Astrocyte (in vitro differentiated cells and primary cell): ENCODE results near the gene ADGRD1. TPM values are rescaled to one million over a fixed set of nuclear protein-coding genes. Genes with fewer than 3 reads are reported as not detected.

Experiments used
- DNase-seq: peaks from one replicate; pipeline ENCODE4 v3.0.0-alpha.2; 2010; ENCODE audit warnings: low read depth
- FAIRE-seq: peaks from 2 replicates; lab custom pipeline; 2011; peaks lifted over from hg19 to GRCh38; lab: Jason Lieb, UNC
- H2AFZ ChIP-seq: 2 replicates; pipeline ENCODE4 v1.6.0; 2012; ENCODE audit warnings: low read depth, low read length, inconsistent platforms
- H3K27ac ChIP-seq: 2 replicates; pipeline ENCODE4 v1.5.1; 2011; ENCODE audit warnings: low read depth, low read length, inconsistent platforms
- H3K27me3 ChIP-seq: 2 replicates; pipeline ENCODE4 v1.6.0; 2011; ENCODE audit warnings: low read length, inconsistent platforms; ENCODE audit not compliant: insufficient read depth
- H3K36me3 ChIP-seq: 2 replicates; pipeline ENCODE4 v1.5.1; 2011; ENCODE audit warnings: low read length, inconsistent platforms; ENCODE audit not compliant: insufficient read depth
- H3K4me1 ChIP-seq: 2 replicates; pipeline ENCODE4 v1.5.1; 2011; ENCODE audit warnings: low read length, inconsistent platforms; ENCODE audit not compliant: insufficient read depth
- H3K4me2 ChIP-seq: 2 replicates; pipeline ENCODE4 v1.6.0; 2012; ENCODE audit warnings: low read length, inconsistent platforms
- H3K4me3 ChIP-seq: 2 replicates; pipeline ENCODE4 v1.5.1; 2011; ENCODE audit warnings: low read depth, mild to moderate bottlenecking, low read length, inconsistent platforms; ENCODE audit not compliant: insufficient read depth
- H3K79me2 ChIP-seq: 2 replicates; pipeline ENCODE4 v1.6.0; 2012; ENCODE audit warnings: mild to moderate bottlenecking, low read length, inconsistent platforms; ENCODE audit not compliant: insufficient read depth
- H3K9ac ChIP-seq: 2 replicates; pipeline ENCODE4 v1.6.0; 2012; ENCODE audit warnings: mild to moderate bottlenecking, low read length, inconsistent platforms
- H3K9me3 ChIP-seq: 2 replicates; pipeline ENCODE4 v1.5.1; 2012; ENCODE audit warnings: low read depth, mild to moderate bottlenecking, low read length, inconsistent platforms; ENCODE audit not compliant: insufficient read depth
- H4K20me1 ChIP-seq: 2 replicates; pipeline ENCODE4 v1.6.0; 2012; ENCODE audit warnings: low read length, inconsistent platforms; ENCODE audit not compliant: insufficient read depth
- H3K27ac Mint-ChIP-seq: one replicate; pipeline ENCODE4 v1.8.0; 2021; ENCODE audit warnings: mild to moderate bottlenecking, mixed read lengths; ENCODE audit not compliant: unreplicated experiment
- H3K27me3 Mint-ChIP-seq: one replicate; pipeline ENCODE4 v1.8.0; 2021; ENCODE audit warnings: low read depth, mixed read lengths; ENCODE audit not compliant: unreplicated experiment
- H3K36me3 Mint-ChIP-seq: one replicate; pipeline ENCODE4 v1.8.0; 2021; ENCODE audit warnings: low read depth, mixed read lengths; ENCODE audit not compliant: unreplicated experiment
- H3K4me1 Mint-ChIP-seq: one replicate; pipeline ENCODE4 v1.8.0; 2021; ENCODE audit warnings: low read depth, mixed read lengths; ENCODE audit not compliant: unreplicated experiment
- H3K4me3 Mint-ChIP-seq: one replicate; pipeline ENCODE4 v1.8.0; 2021; ENCODE audit warnings: mild to moderate bottlenecking, moderate library complexity, mixed read lengths; ENCODE audit not compliant: unreplicated experiment
- H3K9me3 Mint-ChIP-seq: one replicate; pipeline ENCODE4 v1.8.0; 2021; ENCODE audit warnings: mild to moderate bottlenecking, mixed read lengths; ENCODE audit not compliant: unreplicated experiment
- CTCF ChIP-seq: IDR thresholded peaks from 2 replicates; pipeline ENCODE4 v1.5.1; 2011; ENCODE audit warnings: low read depth, mild to moderate bottlenecking, inconsistent platforms, low read length, moderate library complexity; ENCODE audit not compliant: insufficient read depth
- EZH2 ChIP-seq: IDR thresholded peaks from 2 replicates; pipeline ENCODE4 v1.6.1; 2012; ENCODE audit warnings: mild to moderate bottlenecking, low read length, inconsistent platforms; ENCODE audit not compliant: insufficient read depth
- total RNA-seq: library from RNA; stranded (reverse); gene quantifications from 2 replicates; pipeline ENCODE4 v1.2.1, GENCODE V29; 2021

The ADGRD1 gene
- total RNA-seq, 1 donor from 2014 or later, result 3.0 TPM

DNA sequence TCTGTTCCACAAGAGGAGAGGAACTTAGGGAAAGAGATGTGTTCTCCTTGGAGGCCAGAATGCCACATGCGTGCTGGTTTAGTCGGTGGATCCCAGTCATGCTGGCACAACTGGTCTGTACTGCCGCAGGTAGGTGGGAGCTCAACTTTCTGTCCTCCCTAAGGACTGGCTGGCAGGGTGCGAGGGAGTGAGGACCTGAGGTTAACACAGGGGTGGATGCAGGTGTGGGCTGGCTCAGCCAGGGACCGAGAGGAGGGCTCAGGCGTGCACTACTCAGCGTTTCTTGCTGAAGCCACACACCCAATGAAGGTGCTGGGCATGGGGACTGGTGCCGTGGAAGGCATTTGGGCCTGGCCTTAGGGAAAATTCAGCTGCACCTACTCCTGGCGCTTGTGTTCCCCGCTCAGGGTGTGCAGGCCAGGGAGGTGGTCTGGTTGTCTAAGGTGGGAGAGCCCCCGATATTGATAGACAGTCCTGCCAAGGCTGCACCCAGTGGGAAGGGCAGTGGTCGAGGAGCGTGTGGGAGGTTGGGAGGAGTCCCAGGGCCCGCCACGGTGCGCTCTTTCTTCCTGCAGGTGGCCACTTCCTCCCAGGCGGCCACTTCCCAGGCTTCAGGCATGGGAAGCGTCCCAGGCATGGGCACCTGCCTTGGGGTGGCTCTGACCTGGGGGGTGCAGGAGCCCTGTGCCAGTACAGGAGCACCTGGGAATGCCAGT lies 138.4 kb downstream of the ADGRD1 start:
- H3K9me3 ChIP-seq, result no peaks in the 10 kb centered on the region
- Mint-ChIP-seq H3K36me3 (no peaks in the 10 kb centered on the region), H3K4me3 (no peak overlapping the region)

GRCh38 chr12:131092901-131093603 lies 139.3 kb downstream of the ADGRD1 start:
- no peaks in the 10 kb centered on the region for H3K9me3 ChIP-seq
- H2AFZ ChIP-seq, result no peak overlapping the region
- no peak overlapping the region for H3K4me2 ChIP-seq

More for the DNA sequence above, 138.4 kb downstream of the ADGRD1 start:
- no peaks in the 10 kb centered on the region for H3K4me1 Mint-ChIP-seq
- H3K27me3 Mint-ChIP-seq, result peaks cover 34% of the 10 kb centered on the region
- Histone ChIP-seq H3K4me3 (no peak overlapping the region), H3K36me3 (no peaks in the 10 kb centered on the region), H3K79me2 (no peaks in the 10 kb centered on the region), H3K4me2 (no peak overlapping the region), H3K27me3 (no peaks in the 10 kb centered on the region), H2AFZ (no peak overlapping the region), H3K4me1 (no peaks in the 10 kb centered on the region), H4K20me1 (no peaks in the 10 kb centered on the region), H3K9ac (no peak overlapping the region), H3K27ac (no peak overlapping the region)
- FAIRE-seq, result no peak
- no peak overlapping the region for H3K27ac Mint-ChIP-seq
- TF ChIP-seq EZH2 (no peak), CTCF (no peak)
- no peak for DNase-seq
- no peaks in the 10 kb centered on the region for H3K9me3 Mint-ChIP-seq

More at GRCh38 chr12:131092901-131093603, 139.3 kb downstream of the ADGRD1 start:
- no peak for FAIRE-seq
- Mint-ChIP-seq H3K36me3 (no peaks in the 10 kb centered on the region), H3K4me3 (no peak overlapping the region), H3K27ac (no peak overlapping the region), H3K9me3 (no peaks in the 10 kb centered on the region), H3K27me3 (peaks cover 34% of the 10 kb centered on the region), H3K4me1 (no peaks in the 10 kb centered on the region)
- Histone ChIP-seq H4K20me1 (no peaks in the 10 kb centered on the region), H3K27me3 (no peaks in the 10 kb centered on the region), H3K79me2 (no peaks in the 10 kb centered on the region), H3K9ac (no peak overlapping the region), H3K27ac (no peak overlapping the region), H3K36me3 (no peaks in the 10 kb centered on the region), H3K4me1 (no peaks in the 10 kb centered on the region), H3K4me3 (no peak overlapping the region)
- TF ChIP-seq EZH2, result no peak
- no peak for TF ChIP-seq CTCF
- DNase-seq, result no peak
